ENCODE measurements around the gene UPK2. TPM values are rescaled to one million over a fixed set of nuclear protein-coding genes. Genes with fewer than 3 reads are reported as not detected.
"Not testable (repeated sequence)": the region's sequence is repeated elsewhere in the genome, so short reads cannot be mapped to it uniquely, and the experiment has no call there.

Gene UPK2
- total and polyA plus RNA-seq, 2 of the 13 experiments (the other 11 are each of a cell fraction or from before 2014, with no cell fraction given) = not detected

GRCh38 chr11:118961591-118961990 is 5.5 kb downstream of the UPK2 start:
- H3K4me3 ChIP-seq (replicated peaks in 1 of 3; ENCODE audit: insufficient read depth in 1 of 3, low read depth in 2 of 3, low read length in 3 of 3) = peak overlapping the region in 2 of 3 experiments; percentile 38 to 54; a peak in 3 of 6 replicates
- H2AFZ ChIP-seq (ENCODE audit: low read length) = no peak overlapping the region
- intact Hi-C loops (cut with micrococcal nuclease; ENCODE audit: unreplicated experiment) = no loop called here
- POLR2A ChIA-PET = no interaction called here
- DNase-seq (ENCODE audit: low spot score) (no peak), FAIRE-seq (no peak), ATAC-seq (peak; percentile 53)
- CTCF ChIA-PET (ENCODE audit: low intra/inter-chr PET ratio, low total read pairs) = no interaction called here
- H3K4me2 ChIP-seq (ENCODE audit: low read depth, low read length) = peak overlapping the region; percentile 75
- H3K9ac ChIP-seq (ENCODE audit: insufficient read depth, low read depth, low read length) = no peak overlapping the region
- no peaks in the 10 kb centered on the region; the same call in 1 of the 2 replicates for H3K4me1 ChIP-seq (ENCODE audit: insufficient read depth, low read length)
- H3K27me3 ChIP-seq (ENCODE audit: control insufficient read depth in 1 of 2, insufficient read depth in 2 of 2, low read length in 2 of 2) = peaks cover 2 to 44% of the 10 kb centered on the region in 2 experiments; a peak in 4 of 5 replicates
- no TSS peak for BruUV-seq (replicated peaks)
- H3K9me3 ChIP-seq (ENCODE audit: low read length) = no peaks in the 10 kb centered on the region
- no peaks in the 10 kb centered on the region for H3K79me2 ChIP-seq (ENCODE audit: insufficient read depth, low read length)
- H4K20me1 ChIP-seq (ENCODE audit: insufficient read depth, low read length) = no peaks in the 10 kb centered on the region
- H3K36me3 ChIP-seq (replicated peaks in 1 of 2; ENCODE audit: control insufficient read depth in 1 of 2, insufficient read depth in 2 of 2, low read length in 2 of 2) = no peaks in the 10 kb centered on the region
- no peak for TF ChIP-seq DDIT3 (CRISPR knock-in tag; IDR thresholded peaks at IDR 0.05)
- TF ChIP-seq ZNF687 (CRISPR knock-in tag; IDR thresholded peaks at IDR 0.05) = peak; percentile 27; the same call in 1 of the 2 replicates
- no peak overlapping the region for H3K27ac ChIP-seq (ENCODE audit: extremely low read length, insufficient read depth, low read length)
- WGBS (ENCODE audit: low lambda C conversion rate) = 19% methylated on average over 6 of the region's 11 CpGs
- in situ Hi-C loops (cut with HindIII; ENCODE audit: extremely low pct_ligation_motif_present, low pct_unique_long_range_greater_than_20kb) = no loop called here

- H3K79me2 ChIP-seq (ENCODE audit: insufficient read depth, low read length); H3K36me3 ChIP-seq (replicated peaks in 1 of 2; ENCODE audit: control insufficient read depth in 1 of 2, insufficient read depth in 2 of 2, low read length in 2 of 2); H4K20me1 ChIP-seq (ENCODE audit: insufficient read depth, low read length); FAIRE-seq; H3K27ac ChIP-seq (ENCODE audit: extremely low read length, insufficient read depth, low read length); BruUV-seq (replicated peaks); H2AFZ ChIP-seq (ENCODE audit: low read length); CTCF ChIA-PET (ENCODE audit: low intra/inter-chr PET ratio, low total read pairs); DNase-seq (ENCODE audit: low spot score); H3K4me3 ChIP-seq (replicated peaks in 1 of 3; ENCODE audit: insufficient read depth in 1 of 3, low read depth in 2 of 3, low read length in 3 of 3); H3K9ac ChIP-seq (ENCODE audit: insufficient read depth, low read depth, low read length); H3K4me2 ChIP-seq (ENCODE audit: low read depth, low read length); H3K27me3 ChIP-seq (ENCODE audit: control insufficient read depth in 1 of 2, insufficient read depth in 2 of 2, low read length in 2 of 2); H3K9me3 ChIP-seq (ENCODE audit: low read length); H3K4me1 ChIP-seq (ENCODE audit: insufficient read depth, low read length); intact Hi-C loops (cut with micrococcal nuclease; ENCODE audit: unreplicated experiment); ATAC-seq; in situ Hi-C loops (cut with HindIII; ENCODE audit: extremely low pct_ligation_motif_present, low pct_unique_long_range_greater_than_20kb): not testable (repeated sequence)
- POLR2A ChIA-PET = interaction anchor here (0.6 kb wide), 1 partner anchor 25 kb away, joined by 3 read pairs; no protein-coding TSS in a partner anchor
- WGBS (ENCODE audit: low lambda C conversion rate) = 81% methylated on average over 2 of the region's 2 CpGs
Observed at GRCh38 chr11:118969508-118969907, 13.4 kb downstream of the UPK2 start.

All from HepG2 (cell line).